A673 (cell line): ENCODE data around the gene KLHL34. TPM values are rescaled to one million over a fixed set of nuclear protein-coding genes. Genes with fewer than 3 reads are reported as not detected.

Source experiments
- BruUV-seq: library from RNA; stranded (reverse); fragments of 400-500 nt; replicated peaks from 2 replicates; lab custom pipeline; 2021; lab: Mats Ljungman, UMichigan
- CTCF ChIA-PET: fragments of 300-600 bp; sonication (Branson Sonifier 250); formaldehyde crosslinking; loops from one replicate; lab custom pipeline; 2022; ENCODE audit warnings: antibody characterized with exemption; lab: Charles Lee
- POLR2A ChIA-PET: fragments of 300-600 bp; sonication (Branson Sonifier 250); formaldehyde crosslinking; loops from one replicate; lab custom pipeline; 2022; ENCODE audit warnings: antibody characterized with exemption; ENCODE audit not compliant: low non-redundant PET; lab: Charles Lee
- DNase-seq: peaks from one replicate; pipeline ENCODE4 v3.0.0-alpha.2; 2015; ENCODE audit warnings: low spot score
- H3K27ac ChIP-seq: fragments of 200-600 bp; sonication (generic); 2 replicates; pipeline ENCODE4 v1.5.1; 2016; ENCODE audit warnings: mixed run types, low read depth, mild to moderate bottlenecking, mixed read lengths, antibody characterized with exemption, low read length; ENCODE audit not compliant: poor library complexity, severe bottlenecking
- H3K27me3 ChIP-seq: fragments of 200-600 bp; sonication (generic); replicated peaks from 2 replicates; pipeline ENCODE4 v1.6.1; 2017; ENCODE audit warnings: mixed run types, low read depth, mild to moderate bottlenecking, mixed read lengths, antibody characterized with exemption, low read length; ENCODE audit not compliant: insufficient read depth, poor library complexity
- H3K36me3 ChIP-seq: fragments of 200-600 bp; sonication (generic); 2 replicates; pipeline ENCODE4 v1.6.1; 2016; ENCODE audit warnings: mixed run types, mild to moderate bottlenecking, mixed read lengths, antibody characterized with exemption, low read length; ENCODE audit not compliant: insufficient read depth, poor library complexity, severe bottlenecking
- H3K4me1 ChIP-seq: fragments of 200-600 bp; sonication (generic); 2 replicates; pipeline ENCODE4 v1.6.1; 2017; ENCODE audit warnings: mixed run types, mild to moderate bottlenecking, mixed read lengths, antibody characterized with exemption, low read length; ENCODE audit not compliant: insufficient read depth, poor library complexity, severe bottlenecking
- H3K4me3 ChIP-seq: fragments of 200-600 bp; sonication (generic); 2 replicates; pipeline ENCODE4 v1.5.1; 2016; ENCODE audit warnings: low read depth, mixed run types, mild to moderate bottlenecking, mixed read lengths, low read length; ENCODE audit not compliant: poor library complexity, severe bottlenecking
- H3K9me3 ChIP-seq: fragments of 200-600 bp; sonication (generic); 2 replicates; pipeline ENCODE4 v1.6.1; 2016; ENCODE audit warnings: mixed run types, low read depth, mild to moderate bottlenecking, mixed read lengths, antibody characterized with exemption, low read length; ENCODE audit not compliant: poor library complexity, severe bottlenecking
- EZH2 ChIP-seq: fragments of 200-600 bp; sonication (generic); IDR thresholded peaks from 2 replicates; pipeline ENCODE4 v1.6.1; 2017; ENCODE audit warnings: borderline replicate concordance, low read depth, mild to moderate bottlenecking, mixed read lengths, antibody characterized with exemption, low read length; ENCODE audit not compliant: poor library complexity, severe bottlenecking
- intact Hi-C: fragments of 100-400 bp; cut with micrococcal nuclease; formaldehyde crosslinking; loops from one replicate; pipeline ENCODE4 v1.10.0; 2022; ENCODE audit not compliant: unreplicated experiment
- total RNA-seq: library from RNA; stranded (reverse); gene quantifications from 2 replicates; pipeline ENCODE4 v1.2.3, GENCODE V29; 2021
- TF ChIP-seq, protein P1 (sequence below): fragments of 300-800, 200-600 bp; sonication (generic); conservative IDR thresholded peaks from 2 replicates; pipeline ENCODE4 v1.5.1; 2017; ENCODE audit warnings: low read depth, mild to moderate bottlenecking, antibody characterized with exemption, low read length, moderate library complexity, mixed read lengths

Gene KLHL34
- total RNA-seq, 1 experiment from 2014 or later: not detected

DNA sequence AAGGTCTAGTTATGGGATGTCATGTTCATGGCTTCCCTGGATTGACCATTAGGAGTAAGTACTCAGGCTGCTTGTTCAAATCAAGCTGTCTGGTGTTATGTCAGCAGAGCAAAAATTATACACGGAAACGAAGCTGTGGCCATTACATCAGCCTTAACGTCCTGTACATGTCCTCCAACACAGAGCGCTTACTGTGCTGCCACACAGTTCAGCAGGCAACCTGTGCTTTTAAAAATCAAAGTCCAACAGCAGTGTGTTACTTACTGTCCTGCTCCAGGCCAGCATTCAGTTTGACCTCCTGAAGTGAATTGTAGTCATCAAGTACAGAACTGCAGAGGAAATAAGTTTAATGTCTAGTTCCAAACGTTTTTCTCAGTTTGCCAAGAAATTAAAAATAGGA, 46.0 kb downstream of the KLHL34 start:
- H3K36me3 ChIP-seq: no peaks in the 10 kb centered on the region
- DNase-seq: no peak
- H3K27ac ChIP-seq: no peak overlapping the region
- H3K9me3 ChIP-seq: no peaks in the 10 kb centered on the region
- ChIA-PET POLR2A (no interaction called here), CTCF (no interaction called here)
- H3K27me3 ChIP-seq: no peaks in the 10 kb centered on the region
- intact Hi-C loops: no loop called here
- no peak for TF ChIP-seq EZH2
- TF ChIP-seq, protein P1, sequence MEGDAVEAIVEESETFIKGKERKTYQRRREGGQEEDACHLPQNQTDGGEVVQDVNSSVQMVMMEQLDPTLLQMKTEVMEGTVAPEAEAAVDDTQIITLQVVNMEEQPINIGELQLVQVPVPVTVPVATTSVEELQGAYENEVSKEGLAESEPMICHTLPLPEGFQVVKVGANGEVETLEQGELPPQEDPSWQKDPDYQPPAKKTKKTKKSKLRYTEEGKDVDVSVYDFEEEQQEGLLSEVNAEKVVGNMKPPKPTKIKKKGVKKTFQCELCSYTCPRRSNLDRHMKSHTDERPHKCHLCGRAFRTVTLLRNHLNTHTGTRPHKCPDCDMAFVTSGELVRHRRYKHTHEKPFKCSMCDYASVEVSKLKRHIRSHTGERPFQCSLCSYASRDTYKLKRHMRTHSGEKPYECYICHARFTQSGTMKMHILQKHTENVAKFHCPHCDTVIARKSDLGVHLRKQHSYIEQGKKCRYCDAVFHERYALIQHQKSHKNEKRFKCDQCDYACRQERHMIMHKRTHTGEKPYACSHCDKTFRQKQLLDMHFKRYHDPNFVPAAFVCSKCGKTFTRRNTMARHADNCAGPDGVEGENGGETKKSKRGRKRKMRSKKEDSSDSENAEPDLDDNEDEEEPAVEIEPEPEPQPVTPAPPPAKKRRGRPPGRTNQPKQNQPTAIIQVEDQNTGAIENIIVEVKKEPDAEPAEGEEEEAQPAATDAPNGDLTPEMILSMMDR: no peak
- no peaks in the 10 kb centered on the region for H3K4me1 ChIP-seq
- no TSS peak for BruUV-seq
- H3K4me3 ChIP-seq: no peak overlapping the region

GRCh38 chrX:21610168-21610567, 48.0 kb downstream of the KLHL34 start:
- BruUV-seq: no TSS peak

GRCh38 chrX:21606002-21606401, 52.1 kb downstream of the KLHL34 start:
- TF ChIP-seq, protein P1: no peak
- TF ChIP-seq EZH2: no peak

More at GRCh38 chrX:21610168-21610567, 48.0 kb downstream of the KLHL34 start:
- POLR2A ChIA-PET: no interaction called here
- no peaks in the 10 kb centered on the region for H3K36me3 ChIP-seq
- no peak overlapping the region for H3K27ac ChIP-seq
- TF ChIP-seq, protein P1: no peak
- TF ChIP-seq EZH2: no peak
- no peak for DNase-seq
- H3K4me1 ChIP-seq: no peaks in the 10 kb centered on the region
- H3K27me3 ChIP-seq: no peaks in the 10 kb centered on the region
- intact Hi-C loops: no loop called here
- no peaks in the 10 kb centered on the region for H3K9me3 ChIP-seq
- no peak overlapping the region for H3K4me3 ChIP-seq
- CTCF ChIA-PET: no interaction called here

More at GRCh38 chrX:21606002-21606401, 52.1 kb downstream of the KLHL34 start:
- Histone ChIP-seq H3K27ac (no peak overlapping the region), H3K36me3 (no peaks in the 10 kb centered on the region), H3K9me3 (no peaks in the 10 kb centered on the region), H3K4me3 (no peak overlapping the region), H3K4me1 (no peaks in the 10 kb centered on the region), H3K27me3 (no peaks in the 10 kb centered on the region)
- no peak for DNase-seq
- ChIA-PET CTCF (no interaction called here), POLR2A (no interaction called here)
- BruUV-seq: no TSS peak
- intact Hi-C loops: no loop called here

Other genes starting within 250 kb of the KLHL34 start
- gene SMPX, start 99.8 kb upstream of the KLHL34 start, total RNA-seq: not detected in 2 replicates
- gene MBTPS2, start 181.3 kb upstream of the KLHL34 start, total RNA-seq: 23.2 and 23.9 TPM in 2 replicates
- 2.3 and 2.7 TPM in 2 replicates for gene YY2, start 197.7 kb upstream of the KLHL34 start, total RNA-seq